ENCODE data around the gene LILRB2.
"Not testable (repeated sequence)": the region's sequence is repeated elsewhere in the genome, so short reads cannot be mapped to it uniquely, and the experiment has no call there.

LILRB2 gene

GRCh38 chr19:54277111-54277615, 3.7 kb downstream of the LILRB2 start:
- Histone ChIP-seq H3K27me3 (ENCODE audit: control insufficient read depth in 5 of 5, insufficient read depth in 4 of 5, low read length in 5 of 5) (peaks cover 0 to 18% (median 9%) of the 10 kb centered on the region in 5 donors), H3K4me1 (ENCODE audit: control insufficient read depth in 5 of 5, insufficient read depth in 5 of 5, low read length in 5 of 5) (peaks cover 0 to 19% (median 5%) of the 10 kb centered on the region in 5 donors)
- not testable (repeated sequence) for H3K4me3 ChIP-seq (ENCODE audit: low read depth in 1 of 5, low read length in 5 of 5); H3K9ac ChIP-seq (ENCODE audit: low read length in 5 of 5); H3K9me3 ChIP-seq (ENCODE audit: control insufficient read depth in 5 of 5, low read length in 5 of 5); H3K27ac ChIP-seq (ENCODE audit: low read depth, low read length); H3K36me3 ChIP-seq (ENCODE audit: control insufficient read depth in 5 of 5, insufficient read depth in 5 of 5, low read length in 5 of 5)

GRCh38 chr19:54275951-54276350, 5.0 kb downstream of the LILRB2 start:
- Histone ChIP-seq H3K36me3 (ENCODE audit: control insufficient read depth in 5 of 5, insufficient read depth in 5 of 5, low read length in 5 of 5) (no peaks in the 10 kb centered on the region), H3K27ac (ENCODE audit: low read depth, low read length) (no peak overlapping the region), H3K9ac (ENCODE audit: low read length in 5 of 5) (no peak overlapping the region), H3K4me1 (ENCODE audit: control insufficient read depth in 5 of 5, insufficient read depth in 5 of 5, low read length in 5 of 5) (peaks cover 0 to 12% (median 5%) of the 10 kb centered on the region in 5 donors), H3K27me3 (ENCODE audit: control insufficient read depth in 5 of 5, insufficient read depth in 4 of 5, low read length in 5 of 5) (peaks cover 0 to 18% (median 9%) of the 10 kb centered on the region in 5 donors), H3K9me3 (ENCODE audit: control insufficient read depth in 5 of 5, low read length in 5 of 5) (no peaks in the 10 kb centered on the region), H3K4me3 (ENCODE audit: low read depth in 1 of 5, low read length in 5 of 5) (no peak overlapping the region)

GRCh38 chr19:54274516-54274915, 6.4 kb downstream of the LILRB2 start:
- H3K4me3 ChIP-seq (ENCODE audit: low read depth in 1 of 5, low read length in 5 of 5); H3K9ac ChIP-seq (ENCODE audit: low read length in 5 of 5); H3K36me3 ChIP-seq (ENCODE audit: control insufficient read depth in 5 of 5, insufficient read depth in 5 of 5, low read length in 5 of 5); H3K4me1 ChIP-seq (ENCODE audit: control insufficient read depth in 5 of 5, insufficient read depth in 5 of 5, low read length in 5 of 5); H3K9me3 ChIP-seq (ENCODE audit: control insufficient read depth in 5 of 5, low read length in 5 of 5); H3K27ac ChIP-seq (ENCODE audit: low read depth, low read length): not testable (repeated sequence)
- peaks cover 0 to 11% (median 4%) of the 10 kb centered on the region in 5 donors for H3K27me3 ChIP-seq (ENCODE audit: control insufficient read depth in 5 of 5, insufficient read depth in 4 of 5, low read length in 5 of 5)

GRCh38 chr19:54273821-54274220, 7.1 kb downstream of the LILRB2 start:
- Histone ChIP-seq H3K4me3 (ENCODE audit: low read depth in 1 of 5, low read length in 5 of 5) (no peak overlapping the region), H3K27me3 (ENCODE audit: control insufficient read depth in 5 of 5, insufficient read depth in 4 of 5, low read length in 5 of 5) (peaks cover 0 to 10% (median 4%) of the 10 kb centered on the region in 5 donors), H3K36me3 (ENCODE audit: control insufficient read depth in 5 of 5, insufficient read depth in 5 of 5, low read length in 5 of 5) (no peaks in the 10 kb centered on the region), H3K27ac (ENCODE audit: low read depth, low read length) (no peak overlapping the region), H3K9ac (ENCODE audit: low read length in 5 of 5) (no peak overlapping the region), H3K4me1 (ENCODE audit: control insufficient read depth in 5 of 5, insufficient read depth in 5 of 5, low read length in 5 of 5) (no peaks in the 10 kb centered on the region), H3K9me3 (ENCODE audit: control insufficient read depth in 5 of 5, low read length in 5 of 5) (no peaks in the 10 kb centered on the region)

- not testable (repeated sequence) for H3K27ac ChIP-seq (ENCODE audit: low read depth, low read length); H3K4me1 ChIP-seq (ENCODE audit: control insufficient read depth in 5 of 5, insufficient read depth in 5 of 5, low read length in 5 of 5); H3K4me3 ChIP-seq (ENCODE audit: low read depth in 1 of 5, low read length in 5 of 5); H3K27me3 ChIP-seq (ENCODE audit: control insufficient read depth in 5 of 5, insufficient read depth in 4 of 5, low read length in 5 of 5); H3K36me3 ChIP-seq (ENCODE audit: control insufficient read depth in 5 of 5, insufficient read depth in 5 of 5, low read length in 5 of 5); H3K9me3 ChIP-seq (ENCODE audit: control insufficient read depth in 5 of 5, low read length in 5 of 5); H3K9ac ChIP-seq (ENCODE audit: low read length in 5 of 5)
Observed at GRCh38 chr19:54272181-54272580, 8.7 kb downstream of the LILRB2 start.

- not testable (repeated sequence) for H3K27me3 ChIP-seq (ENCODE audit: control insufficient read depth in 5 of 5, insufficient read depth in 4 of 5, low read length in 5 of 5); H3K27ac ChIP-seq (ENCODE audit: low read depth, low read length); H3K4me3 ChIP-seq (ENCODE audit: low read depth in 1 of 5, low read length in 5 of 5); H3K9ac ChIP-seq (ENCODE audit: low read length in 5 of 5); H3K36me3 ChIP-seq (ENCODE audit: control insufficient read depth in 5 of 5, insufficient read depth in 5 of 5, low read length in 5 of 5); H3K9me3 ChIP-seq (ENCODE audit: control insufficient read depth in 5 of 5, low read length in 5 of 5); H3K4me1 ChIP-seq (ENCODE audit: control insufficient read depth in 5 of 5, insufficient read depth in 5 of 5, low read length in 5 of 5)
Observed at GRCh38 chr19:54271587-54271986, 9.3 kb downstream of the LILRB2 start.

GRCh38 chr19:54271106-54271505, 9.8 kb downstream of the LILRB2 start:
- peaks cover 0 to 5% (median 4%) of the 10 kb centered on the region in 5 donors for H3K27me3 ChIP-seq (ENCODE audit: control insufficient read depth in 5 of 5, insufficient read depth in 4 of 5, low read length in 5 of 5)
- no peak overlapping the region for H3K9ac ChIP-seq (ENCODE audit: low read length in 5 of 5)
- no peaks in the 10 kb centered on the region for H3K36me3 ChIP-seq (ENCODE audit: control insufficient read depth in 5 of 5, insufficient read depth in 5 of 5, low read length in 5 of 5)
- H3K27ac ChIP-seq (ENCODE audit: low read depth, low read length): no peak overlapping the region
- H3K9me3 ChIP-seq (ENCODE audit: control insufficient read depth in 5 of 5, low read length in 5 of 5): no peaks in the 10 kb centered on the region
- no peaks in the 10 kb centered on the region for H3K4me1 ChIP-seq (ENCODE audit: control insufficient read depth in 5 of 5, insufficient read depth in 5 of 5, low read length in 5 of 5)
- no peak overlapping the region for H3K4me3 ChIP-seq (ENCODE audit: low read depth in 1 of 5, low read length in 5 of 5)

- Histone ChIP-seq H3K9me3 (ENCODE audit: control insufficient read depth in 5 of 5, low read length in 5 of 5) (no peaks in the 10 kb centered on the region), H3K27me3 (ENCODE audit: control insufficient read depth in 5 of 5, insufficient read depth in 4 of 5, low read length in 5 of 5) (peaks cover 0 to 4% (median 0%) of the 10 kb centered on the region in 5 donors), H3K4me3 (ENCODE audit: low read depth in 1 of 5, low read length in 5 of 5) (no peak overlapping the region), H3K36me3 (ENCODE audit: control insufficient read depth in 5 of 5, insufficient read depth in 5 of 5, low read length in 5 of 5) (no peaks in the 10 kb centered on the region), H3K4me1 (ENCODE audit: control insufficient read depth in 5 of 5, insufficient read depth in 5 of 5, low read length in 5 of 5) (no peaks in the 10 kb centered on the region), H3K9ac (ENCODE audit: low read length in 5 of 5) (no peak overlapping the region), H3K27ac (ENCODE audit: low read depth, low read length) (no peak overlapping the region)
Observed at GRCh38 chr19:54268936-54269335, 12.0 kb downstream of the LILRB2 start.

- no peaks in the 10 kb centered on the region for H3K4me1 ChIP-seq (ENCODE audit: control insufficient read depth in 5 of 5, insufficient read depth in 5 of 5, low read length in 5 of 5)
- H3K9me3 ChIP-seq (ENCODE audit: control insufficient read depth in 5 of 5, low read length in 5 of 5): no peaks in the 10 kb centered on the region
- H3K27me3 ChIP-seq (ENCODE audit: control insufficient read depth in 5 of 5, insufficient read depth in 4 of 5, low read length in 5 of 5): peaks cover 0 to 2% (median 0%) of the 10 kb centered on the region in 5 donors
- no peaks in the 10 kb centered on the region for H3K36me3 ChIP-seq (ENCODE audit: control insufficient read depth in 5 of 5, insufficient read depth in 5 of 5, low read length in 5 of 5)
- no peak overlapping the region for H3K27ac ChIP-seq (ENCODE audit: low read depth, low read length)
- H3K9ac ChIP-seq (ENCODE audit: low read length in 5 of 5): no peak overlapping the region
- H3K4me3 ChIP-seq (ENCODE audit: low read depth in 1 of 5, low read length in 5 of 5): no peak overlapping the region
Observed at GRCh38 chr19:54266133-54266532, 14.8 kb downstream of the LILRB2 start.

GRCh38 chr19:54262470-54262869, 18.4 kb downstream of the LILRB2 start:
- Histone ChIP-seq H3K9me3 (ENCODE audit: control insufficient read depth in 5 of 5, low read length in 5 of 5) (no peaks in the 10 kb centered on the region), H3K36me3 (ENCODE audit: control insufficient read depth in 5 of 5, insufficient read depth in 5 of 5, low read length in 5 of 5) (no peaks in the 10 kb centered on the region), H3K4me3 (ENCODE audit: low read depth in 1 of 5, low read length in 5 of 5) (no peak overlapping the region), H3K4me1 (ENCODE audit: control insufficient read depth in 5 of 5, insufficient read depth in 5 of 5, low read length in 5 of 5) (no peaks in the 10 kb centered on the region), H3K9ac (ENCODE audit: low read length in 5 of 5) (no peak overlapping the region), H3K27me3 (ENCODE audit: control insufficient read depth in 5 of 5, insufficient read depth in 4 of 5, low read length in 5 of 5) (peaks cover 0 to 5% (median 0%) of the 10 kb centered on the region in 5 donors), H3K27ac (ENCODE audit: low read depth, low read length) (no peak overlapping the region)

- H3K9me3 ChIP-seq (ENCODE audit: control insufficient read depth in 5 of 5, low read length in 5 of 5): no peaks in the 10 kb centered on the region
- H3K4me3 ChIP-seq (ENCODE audit: low read depth in 1 of 5, low read length in 5 of 5): no peak overlapping the region
- H3K4me1 ChIP-seq (ENCODE audit: control insufficient read depth in 5 of 5, insufficient read depth in 5 of 5, low read length in 5 of 5): no peaks in the 10 kb centered on the region
- H3K27ac ChIP-seq (ENCODE audit: low read depth, low read length): no peak overlapping the region
- H3K36me3 ChIP-seq (ENCODE audit: control insufficient read depth in 5 of 5, insufficient read depth in 5 of 5, low read length in 5 of 5): no peaks in the 10 kb centered on the region
- no peak overlapping the region for H3K9ac ChIP-seq (ENCODE audit: low read length in 5 of 5)
- H3K27me3 ChIP-seq (ENCODE audit: control insufficient read depth in 5 of 5, insufficient read depth in 4 of 5, low read length in 5 of 5): peaks cover 0 to 6% (median 0%) of the 10 kb centered on the region in 5 donors
Observed at GRCh38 chr19:54262066-54262465, 18.8 kb downstream of the LILRB2 start.

All from subcutaneous abdominal adipose tissue (tissue), 5 donors.